IMR-90 (cell line): Measurements from ENCODE around the gene OTOGL. TPM values are rescaled to one million over a fixed set of nuclear protein-coding genes. Genes with fewer than 3 reads are reported as not detected.
A peak's percentile ranks its signal among the peaks of the same experiment; 100 is the strongest.

Experiments
- ATAC-seq: fragments of 200-7000 bp; cut with Tn5 transposase; 2 replicates; pipeline ENCODE4 v1.9.1; 2020; ENCODE audit warnings: low read depth, mild to moderate bottlenecking, moderate library complexity
- BruUV-seq: library from RNA; stranded (reverse); fragments of 400-500 nt; replicated peaks from 2 replicates; lab custom pipeline; 2021; lab: Mats Ljungman, UMichigan
- CTCF ChIA-PET: fragments of 300-600 bp; formaldehyde crosslinking; extraction: SDS; loops from one replicate; lab custom pipeline; 2021; ENCODE audit warnings: antibody characterized with exemption; lab: Yijun Ruan, JAX
- POLR2A ChIA-PET: fragments of 300-600 bp; sonication (Branson Sonifier 250); formaldehyde crosslinking; loops from one replicate; lab custom pipeline; 2022; ENCODE audit warnings: antibody characterized with exemption; ENCODE audit not compliant: unreplicated experiment; lab: Charles Lee
- DNase-seq: peaks from one replicate; pipeline ENCODE4 v3.0.0; 2013
- H2AFZ ChIP-seq: replicated peaks from 2 replicates; pipeline ENCODE3; 2013; ENCODE audit warnings: low read length, mild to moderate bottlenecking; ENCODE audit not compliant: poor library complexity
- H2AK5ac ChIP-seq: 2 replicates; pipeline ENCODE4 v1.6.1; 2013; ENCODE audit warnings: low read depth, low read length, inconsistent platforms
- H2AK9ac ChIP-seq: replicated peaks from 2 replicates; pipeline ENCODE3; 2013; ENCODE audit warnings: mild to moderate bottlenecking, low read depth, low read length, moderate library complexity; ENCODE audit not compliant: poor library complexity
- H2BK120ac ChIP-seq: 2 replicates; pipeline ENCODE4 v1.6.1; 2013; ENCODE audit warnings: low read depth, low read length, inconsistent platforms
- H2BK15ac ChIP-seq: 3 replicates; pipeline ENCODE4 v1.6.1; 2013; ENCODE audit warnings: low read depth, low read length, inconsistent platforms
- H2BK20ac ChIP-seq: 2 replicates; pipeline ENCODE4 v1.6.1; 2013; ENCODE audit warnings: low read depth, mild to moderate bottlenecking, inconsistent platforms, low read length, moderate library complexity
- H2BK5ac ChIP-seq: 2 replicates; pipeline ENCODE4 v1.6.1; 2013; ENCODE audit warnings: mild to moderate bottlenecking, low read depth, low read length, inconsistent platforms; ENCODE audit not compliant: poor library complexity, severe bottlenecking
- H3K14ac ChIP-seq: replicated peaks from 2 replicates; pipeline ENCODE4 v1.6.1; 2013; ENCODE audit warnings: low read depth, low read length, inconsistent platforms
- H3K18ac ChIP-seq: 2 replicates; pipeline ENCODE4 v1.6.1; 2013; ENCODE audit warnings: low read depth, low read length, control low read depth
- H3K23ac ChIP-seq: 2 replicates; pipeline ENCODE4 v1.6.1; 2013; ENCODE audit warnings: low read depth, low read length, inconsistent platforms
- H3K27ac ChIP-seq: 2 replicates; pipeline ENCODE4 v1.5.1; 2013; ENCODE audit warnings: mild to moderate bottlenecking, control low read depth, low read length; ENCODE audit not compliant: insufficient read depth
- H3K27me3 ChIP-seq: 2 replicates; pipeline ENCODE4 v1.6.1; 2013; ENCODE audit warnings: low read length; ENCODE audit not compliant: control insufficient read depth, insufficient read depth
- H3K36me3 ChIP-seq: 2 replicates; pipeline ENCODE4 v1.6.1; 2013; ENCODE audit warnings: low read length, mixed read lengths; ENCODE audit not compliant: control insufficient read depth, insufficient read depth
- H3K4ac ChIP-seq: 2 replicates; pipeline ENCODE4 v1.6.1; 2013; ENCODE audit warnings: low read depth, low read length, inconsistent platforms
- H3K4me1 ChIP-seq: 2 replicates; pipeline ENCODE4 v1.6.1; 2013; ENCODE audit warnings: low read length, mixed read lengths; ENCODE audit not compliant: control insufficient read depth, insufficient read depth
- H3K4me2 ChIP-seq: 2 replicates; pipeline ENCODE4 v1.6.1; 2013; ENCODE audit warnings: low read depth, mild to moderate bottlenecking, control low read depth, low read length, moderate library complexity
- H3K4me3 ChIP-seq: 2 replicates; pipeline ENCODE4 v1.5.1; 2013; ENCODE audit warnings: low read depth, mild to moderate bottlenecking, control low read depth, low read length, moderate library complexity; ENCODE audit not compliant: insufficient read depth
- H3K56ac ChIP-seq: 2 replicates; pipeline ENCODE4 v1.6.1; 2013; ENCODE audit warnings: low read length, inconsistent platforms; ENCODE audit not compliant: insufficient read depth; ENCODE audit errors: extremely low read depth
- H3K79me1 ChIP-seq, 2 experiments: 2 replicates each; pipeline ENCODE4 v1.6.1; 2013; ENCODE audit warnings: low read length in 2 of 2, inconsistent platforms in 1 of 2, low read depth in 1 of 2
- H3K9ac ChIP-seq: 2 replicates; pipeline ENCODE4 v1.6.1; 2013; ENCODE audit warnings: low read depth, low read length, control low read depth
- H3K9me1 ChIP-seq: 2 replicates; pipeline ENCODE4 v1.6.1; 2013; ENCODE audit warnings: low read length, inconsistent platforms; ENCODE audit not compliant: insufficient read depth
- H3K9me3 ChIP-seq: 2 replicates; pipeline ENCODE4 v1.6.1; 2013; ENCODE audit warnings: low read length; ENCODE audit not compliant: control insufficient read depth, insufficient read depth
- H4K20me1 ChIP-seq: 2 replicates; pipeline ENCODE4 v1.6.1; 2013; ENCODE audit warnings: low read length, inconsistent platforms; ENCODE audit not compliant: insufficient read depth
- H4K5ac ChIP-seq: 2 replicates; pipeline ENCODE4 v1.6.1; 2013; ENCODE audit warnings: mild to moderate bottlenecking, low read depth, low read length, control low read depth
- H4K8ac ChIP-seq, 2 experiments: 2 replicates each; pipeline ENCODE4 v1.6.1; 2013; ENCODE audit warnings: low read depth in 2 of 2, low read length in 2 of 2, control low read depth in 1 of 2, inconsistent platforms in 1 of 2
- H4K91ac ChIP-seq: 2 replicates; pipeline ENCODE4 v1.6.1; 2013; ENCODE audit warnings: low read depth, low read length, inconsistent platforms; ENCODE audit not compliant: insufficient read depth
- FOS ChIP-seq: fragments of 150-350 bp; IDR thresholded peaks from 2 replicates; pipeline ENCODE4 v1.6.1; 2016; ENCODE audit warnings: low read depth, low read length
- MXI1 ChIP-seq: IDR thresholded peaks from 2 replicates; pipeline ENCODE4 v1.6.1; 2012; ENCODE audit warnings: low read depth, mild to moderate bottlenecking, low read length, moderate library complexity, borderline replicate concordance
- RAD21 ChIP-seq: IDR thresholded peaks from 2 replicates; pipeline ENCODE4 v1.6.1; 2012; ENCODE audit warnings: low read length, improper control_type of control experiment
- RCOR1 ChIP-seq: IDR thresholded peaks from 2 replicates; pipeline ENCODE4 v1.6.1; 2012; ENCODE audit warnings: mild to moderate bottlenecking, low read length, improper control_type of control experiment; ENCODE audit not compliant: insufficient replicate concordance
- RFX5 ChIP-seq: IDR thresholded peaks from 2 replicates; pipeline ENCODE4 v1.8.0; 2012; ENCODE audit warnings: low read depth, mild to moderate bottlenecking, low read length, moderate library complexity
- WGBS, 2 experiments: methylation state at CpG; one replicate each; pipeline versions ENCODE4 v1.1.5 to v1.1.7; 2013; ENCODE audit warnings: missing lambda C conversion rate in 2 of 2; ENCODE audit not compliant: insufficient read length in 1 of 2; ENCODE audit errors: extremely low coverage in 2 of 2; 5-methylcytosine and 5-hydroxymethylcytosine counted together
- dilution Hi-C: fragments of 300-500 bp; cut with HindIII; formaldehyde crosslinking; loops from one replicate; pipeline ENCODE4 v1.14.3; 2018; ENCODE audit warnings: low sequenced_read_pairs; ENCODE audit not compliant: unreplicated experiment
- in situ Hi-C: fragments of 300-500 bp; cut with MboI; formaldehyde crosslinking; loops from 3 replicates; pipeline ENCODE4 v1.14.3; 2019; ENCODE audit warnings: low sequenced_read_pairs, inconsistent platforms, mixed read lengths
- intact Hi-C: fragments of 100-400 bp; cut with micrococcal nuclease; formaldehyde crosslinking; loops from 2 replicates; pipeline ENCODE4 v1.10.0; 2022
- polyA plus RNA-seq, 3 experiments: library from polyadenylated mRNA; depleted of rRNA; stranded (reverse); fragments of >200 nt; gene quantifications; 2 replicates each; pipeline ENCODE4 v1.2.3, GENCODE V29; 2012; ENCODE audit warnings: low replicate concordance in 1 of 3
- total RNA-seq: library from RNA; depleted of rRNA; stranded (reverse); fragments of >200 nt; gene quantifications from 2 replicates; pipeline ENCODE4 v1.2.3, GENCODE V29; 2012

The OTOGL gene
- total and polyA plus RNA-seq, 2 of the 4 experiments (the other 2 are of a cell fraction): 0.10 to 0.18 TPM

GRCh38 chr12:80272387-80272915 lies 173.1 kb downstream of the OTOGL start:
- no peak overlapping the region for H2AK5ac ChIP-seq
- in situ Hi-C loops (no loop called here), intact Hi-C loops (loop anchor here (5.0 kb wide), 1 partner anchor 850 kb away; no protein-coding TSS in a partner anchor), dilution Hi-C loops (no loop called here)
- no peak overlapping the region for H3K4me3 ChIP-seq
- no peak overlapping the region for H3K9ac ChIP-seq
- H2BK20ac ChIP-seq: peak overlapping the region; percentile 18; the same call in 1 of the 2 replicates
- no peak overlapping the region for H3K14ac ChIP-seq
- no peak overlapping the region for H3K4ac ChIP-seq
- H3K9me3 ChIP-seq: no peaks in the 10 kb centered on the region
- no CpG with 5 or more reads among the region's 3 CpGs for WGBS, 2 experiments
- no peak overlapping the region for H3K56ac ChIP-seq
- H2AK9ac ChIP-seq: no peak overlapping the region
- no peak overlapping the region for H4K91ac ChIP-seq
- no peak overlapping the region for H4K5ac ChIP-seq
- H2BK15ac ChIP-seq: no peak overlapping the region
- H3K36me3 ChIP-seq: no peaks in the 10 kb centered on the region
- H3K27ac ChIP-seq: no peak overlapping the region
- no peaks in the 10 kb centered on the region for H3K79me1 ChIP-seq
- DNase-seq (no peak), ATAC-seq (no peak)
- ChIA-PET CTCF (interaction anchor here (5.6 kb wide), 1 partner anchor 77 kb away, joined by 46 read pairs; no protein-coding TSS in a partner anchor), POLR2A (no interaction called here)
- BruUV-seq: no TSS peak
- no peak overlapping the region for H3K4me2 ChIP-seq
- no peak overlapping the region for H3K23ac ChIP-seq
- no peak overlapping the region for H4K8ac ChIP-seq
- no peak overlapping the region for H2BK5ac ChIP-seq
- H3K27me3 ChIP-seq: no peaks in the 10 kb centered on the region
- H2BK120ac ChIP-seq: no peak overlapping the region
- TF ChIP-seq RFX5 (no peak), RCOR1 (no peak), FOS (no peak), RAD21 (no peak), MXI1 (no peak)
- no peak overlapping the region for H2AFZ ChIP-seq
- H3K9me1 ChIP-seq: no peaks in the 10 kb centered on the region
- no peak overlapping the region for H3K18ac ChIP-seq
- H4K20me1 ChIP-seq: no peaks in the 10 kb centered on the region
- H3K4me1 ChIP-seq: peaks cover 4% of the 10 kb centered on the region
